ENCODE data around the gene BTNL8.
A peak's percentile ranks its signal among the peaks of the same experiment; 100 is the strongest.

BTNL8 gene

GRCh38 chr5:180898621-180899246 is at the start of gene BTNL8:
Gene BTNL8 (plus strand): TSS chr5:180899159. CDS start chr5:180899311, 152 bp downstream.
- no peak for DNase-seq (ENCODE audit: low read depth)

GRCh38 chr5:180849827-180850226 is 49.1 kb upstream of the BTNL8 start:
- DNase-seq (ENCODE audit: low read depth), result no peak

GRCh38 chr5:180850434-180851078 is 48.4 kb upstream of the BTNL8 start:
- no peak for DNase-seq (ENCODE audit: low read depth)

GRCh38 chr5:180852495-180852894 is 46.5 kb upstream of the BTNL8 start:
- no peak for DNase-seq (ENCODE audit: low read depth)

GRCh38 chr5:180853121-180853847 is 45.7 kb upstream of the BTNL8 start:
- DNase-seq (ENCODE audit: low read depth), result no peak

GRCh38 chr5:180853848-180854176 is 45.1 kb upstream of the BTNL8 start:
- DNase-seq (ENCODE audit: low read depth), result no peak

GRCh38 chr5:180858586-180858985 is 40.4 kb upstream of the BTNL8 start:
- DNase-seq (ENCODE audit: low read depth), result no peak

- DNase-seq (ENCODE audit: low read depth), result no peak
Observed at GRCh38 chr5:180860273-180860886, 38.6 kb upstream of the BTNL8 start.

- peak; percentile 81 for DNase-seq (ENCODE audit: low read depth)
Observed at GRCh38 chr5:180860887-180861822, 37.8 kb upstream of the BTNL8 start, which contains the start of gene ZFP62. Gene ZFP62 (minus strand): TSS chr5:180861276. CDS start chr5:180861219, 57 bp downstream.

GRCh38 chr5:180862645-180863044 is 36.3 kb upstream of the BTNL8 start:
- no peak for DNase-seq (ENCODE audit: low read depth)

GRCh38 chr5:180865981-180866695 is 32.8 kb upstream of the BTNL8 start:
- no peak for DNase-seq (ENCODE audit: low read depth)

- no peak for DNase-seq (ENCODE audit: low read depth)
Observed at GRCh38 chr5:180866985-180867384, 32.0 kb upstream of the BTNL8 start.

GRCh38 chr5:180868960-180869359 is 30.0 kb upstream of the BTNL8 start:
- peak; percentile 61 for DNase-seq (ENCODE audit: low read depth)

GRCh38 chr5:180869587-180869986 is 29.4 kb upstream of the BTNL8 start:
- DNase-seq (ENCODE audit: low read depth), result no peak

- no peak for DNase-seq (ENCODE audit: low read depth)
Observed at GRCh38 chr5:180870276-180871068, 28.5 kb upstream of the BTNL8 start.

- no peak for DNase-seq (ENCODE audit: low read depth)
Observed at GRCh38 chr5:180872419-180872818, 26.5 kb upstream of the BTNL8 start.

- no peak for DNase-seq (ENCODE audit: low read depth)
Observed at GRCh38 chr5:180873615-180874520, 25.1 kb upstream of the BTNL8 start.

GRCh38 chr5:180874804-180875582 is 24.0 kb upstream of the BTNL8 start:
- no peak for DNase-seq (ENCODE audit: low read depth)
